Measurements from ENCODE around the gene PALLD.

Gene PALLD

GRCh38 chr4:168629566-168629965 is 132.7 kb downstream of the PALLD start:
- no peak overlapping the region for H3K4me3 ChIP-seq
- peaks cover 7 to 27% (median 21%) of the 10 kb centered on the region in 10 experiments; a peak in 19 of 20 replicates for H3K4me1 ChIP-seq
- H3K27me3 ChIP-seq, result peaks cover 28 to 49% (median 34%) of the 10 kb centered on the region in 11 experiments
- no peaks in the 10 kb centered on the region for H4K20me1 ChIP-seq
- H3K9ac ChIP-seq, result no peak overlapping the region
- H3K9me3 ChIP-seq (replicated peaks in 1 of 11), result no peaks in the 10 kb centered on the region
- no peak overlapping the region for H3K4me2 ChIP-seq
- no peaks in the 10 kb centered on the region for H3K36me3 ChIP-seq
- no peak overlapping the region for H3K27ac ChIP-seq
- TF ChIP-seq Cebpa-rat (IDR thresholded peaks at IDR 0.05), result no peak

GRCh38 chr4:168630445-168631187 is 133.8 kb downstream of the PALLD start:
- Histone ChIP-seq H3K27ac (no peak overlapping the region), H3K4me2 (peak overlapping the region; percentile 86 to 99 (median 93)), H3K36me3 (no peaks in the 10 kb centered on the region), H3K9me3 (replicated peaks in 1 of 11) (no peaks in the 10 kb centered on the region), H3K9ac (peak overlapping the region in 3 of 11 experiments; percentile 43 to 53 (median 50); a peak in 1 of 22 replicates), H4K20me1 (no peaks in the 10 kb centered on the region), H3K27me3 (peaks cover 28 to 59% (median 35%) of the 10 kb centered on the region in 11 experiments), H3K4me3 (peak overlapping the region in 9 of 10 experiments; percentile 50 to 68 (median 60); a peak in 10 of 20 replicates), H3K4me1 (peaks cover 7 to 27% (median 22%) of the 10 kb centered on the region in 10 experiments; a peak in 19 of 20 replicates)
- TF ChIP-seq Cebpa-rat (IDR thresholded peaks at IDR 0.05), result no peak

- H3K27ac ChIP-seq, result no peak overlapping the region
- TF ChIP-seq Cebpa-rat (IDR thresholded peaks at IDR 0.05), result no peak
- H4K20me1 ChIP-seq, result no peaks in the 10 kb centered on the region
- peak overlapping the region; percentile 50 to 68 (median 59) for H3K4me3 ChIP-seq
- H3K4me2 ChIP-seq, result peak overlapping the region; percentile 86 to 99 (median 93)
- H3K4me1 ChIP-seq, result peaks cover 7 to 27% (median 22%) of the 10 kb centered on the region in 10 experiments; a peak in 19 of 20 replicates
- no peaks in the 10 kb centered on the region for H3K36me3 ChIP-seq
- peaks cover 28 to 59% (median 35%) of the 10 kb centered on the region in 11 experiments for H3K27me3 ChIP-seq
- no peaks in the 10 kb centered on the region for H3K9me3 ChIP-seq (replicated peaks in 1 of 11)
- H3K9ac ChIP-seq, result peak overlapping the region; percentile 8 to 60 (median 43); a peak in 19 of 22 replicates
Measured at GRCh38 chr4:168631241-168632162, 134.7 kb downstream of the PALLD start.

DNA sequence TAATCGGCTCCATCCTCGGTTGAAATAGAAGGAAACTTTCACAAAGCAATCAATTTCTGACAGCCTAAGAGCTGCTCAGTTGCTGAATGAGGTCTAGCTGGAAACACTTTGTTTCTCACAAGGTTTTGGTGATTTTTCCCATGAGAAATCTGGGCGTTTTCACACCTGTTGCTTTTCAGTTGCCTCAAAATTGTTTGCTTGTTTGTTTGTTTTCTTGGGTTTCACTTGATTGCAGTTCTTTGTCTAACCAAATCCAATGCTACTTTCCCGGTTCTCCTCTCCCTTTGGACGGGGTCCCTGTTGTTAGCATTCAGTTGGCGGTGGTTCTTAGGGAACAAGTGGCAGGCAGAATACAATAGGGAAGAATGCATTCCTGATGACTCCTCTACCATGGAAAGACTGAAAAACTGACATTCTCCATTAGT is 135.5 kb downstream of the PALLD start:
- Histone ChIP-seq H3K27ac (no peak overlapping the region), H3K9ac (no peak overlapping the region), H3K27me3 (peaks cover 28 to 59% (median 35%) of the 10 kb centered on the region in 11 experiments), H3K4me2 (peak overlapping the region; percentile 86 to 99 (median 93); a peak in 20 of 22 replicates), H4K20me1 (no peaks in the 10 kb centered on the region), H3K36me3 (no peaks in the 10 kb centered on the region), H3K4me3 (peak overlapping the region in 2 of 10 experiments; percentile 57 to 61; a peak in 4 of 20 replicates), H3K9me3 (replicated peaks in 1 of 11) (no peaks in the 10 kb centered on the region), H3K4me1 (peaks cover 7 to 27% (median 22%) of the 10 kb centered on the region in 10 experiments; a peak in 19 of 20 replicates)
- TF ChIP-seq Cebpa-rat (IDR thresholded peaks at IDR 0.05), result no peak

GRCh38 chr4:168633064-168633463 is 136.2 kb downstream of the PALLD start:
- Histone ChIP-seq H3K4me2 (no peak overlapping the region), H3K27ac (no peak overlapping the region), H3K36me3 (no peaks in the 10 kb centered on the region), H3K9ac (no peak overlapping the region), H3K4me3 (no peak overlapping the region), H4K20me1 (no peaks in the 10 kb centered on the region), H3K4me1 (peaks cover 7 to 27% (median 22%) of the 10 kb centered on the region in 10 experiments; a peak in 19 of 20 replicates), H3K27me3 (peaks cover 28 to 59% (median 35%) of the 10 kb centered on the region in 11 experiments), H3K9me3 (replicated peaks in 1 of 11) (no peaks in the 10 kb centered on the region)
- TF ChIP-seq Cebpa-rat (IDR thresholded peaks at IDR 0.05), result no peak

DNA sequence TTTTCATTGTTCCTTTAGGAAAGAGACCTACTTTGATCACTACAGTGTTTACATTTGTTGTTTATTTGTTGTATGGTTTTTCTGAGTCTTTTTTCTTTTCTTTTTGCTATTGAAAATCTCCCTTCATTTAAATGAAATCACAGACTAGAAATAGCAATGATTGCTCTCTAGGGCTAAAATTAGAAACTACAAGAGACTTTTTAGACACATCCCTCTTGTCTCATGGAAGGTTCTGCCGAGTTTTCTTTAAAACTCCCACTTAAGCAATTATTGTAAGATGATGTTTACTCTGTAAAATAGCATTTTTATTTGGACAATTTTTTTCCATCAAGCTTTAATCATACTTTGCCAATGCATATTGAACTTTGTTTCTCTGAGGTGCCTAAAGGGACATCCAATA is 136.6 kb downstream of the PALLD start:
- H3K27me3 ChIP-seq, result peaks cover 28 to 59% (median 35%) of the 10 kb centered on the region in 11 experiments
- no peak overlapping the region for H3K9ac ChIP-seq
- peak overlapping the region in 5 of 11 experiments; percentile 33 to 45 (median 34); a peak in 7 of 22 replicates for H3K4me2 ChIP-seq
- H3K4me1 ChIP-seq, result peaks cover 7 to 27% (median 22%) of the 10 kb centered on the region in 10 experiments; a peak in 19 of 20 replicates
- H3K4me3 ChIP-seq, result no peak overlapping the region
- H3K27ac ChIP-seq, result no peak overlapping the region
- no peaks in the 10 kb centered on the region for H3K36me3 ChIP-seq
- TF ChIP-seq Cebpa-rat (IDR thresholded peaks at IDR 0.05), result no peak
- no peaks in the 10 kb centered on the region for H3K9me3 ChIP-seq (replicated peaks in 1 of 11)
- H4K20me1 ChIP-seq, result no peaks in the 10 kb centered on the region

- H3K4me3 ChIP-seq, result no peak overlapping the region
- no peak overlapping the region for H3K27ac ChIP-seq
- no peak overlapping the region for H3K9ac ChIP-seq
- no peaks in the 10 kb centered on the region for H3K36me3 ChIP-seq
- no peak for TF ChIP-seq Cebpa-rat (IDR thresholded peaks at IDR 0.05)
- peak overlapping the region; percentile 8 to 57 (median 34); a peak in 20 of 22 replicates for H3K4me2 ChIP-seq
- no peaks in the 10 kb centered on the region for H4K20me1 ChIP-seq
- peaks cover 7 to 27% (median 22%) of the 10 kb centered on the region in 10 experiments; a peak in 19 of 20 replicates for H3K4me1 ChIP-seq
- H3K9me3 ChIP-seq (replicated peaks in 1 of 11), result no peaks in the 10 kb centered on the region
- H3K27me3 ChIP-seq, result peaks cover 28 to 59% (median 35%) of the 10 kb centered on the region in 11 experiments
Measured at GRCh38 chr4:168634276-168634802, 137.5 kb downstream of the PALLD start.

- Histone ChIP-seq H4K20me1 (no peaks in the 10 kb centered on the region), H3K4me3 (no peak overlapping the region), H3K4me1 (peaks cover 7 to 23% (median 17%) of the 10 kb centered on the region in 10 experiments; a peak in 19 of 20 replicates), H3K27me3 (peaks cover 22 to 45% (median 27%) of the 10 kb centered on the region in 11 experiments), H3K27ac (no peak overlapping the region), H3K9ac (no peak overlapping the region), H3K9me3 (replicated peaks in 1 of 11) (no peaks in the 10 kb centered on the region), H3K4me2 (no peak overlapping the region), H3K36me3 (no peaks in the 10 kb centered on the region)
- no peak for TF ChIP-seq Cebpa-rat (IDR thresholded peaks at IDR 0.05)
Measured at GRCh38 chr4:168636040-168636439, 139.2 kb downstream of the PALLD start.

Measured in BLaER1 treated with 17β-estradiol and CSF1 and Interleukin-3, amounts not matched to agents 10 nM and 100 nM (cell line).